ENCODE measurements around the gene BEAN1.

BEAN1 gene

DNA sequence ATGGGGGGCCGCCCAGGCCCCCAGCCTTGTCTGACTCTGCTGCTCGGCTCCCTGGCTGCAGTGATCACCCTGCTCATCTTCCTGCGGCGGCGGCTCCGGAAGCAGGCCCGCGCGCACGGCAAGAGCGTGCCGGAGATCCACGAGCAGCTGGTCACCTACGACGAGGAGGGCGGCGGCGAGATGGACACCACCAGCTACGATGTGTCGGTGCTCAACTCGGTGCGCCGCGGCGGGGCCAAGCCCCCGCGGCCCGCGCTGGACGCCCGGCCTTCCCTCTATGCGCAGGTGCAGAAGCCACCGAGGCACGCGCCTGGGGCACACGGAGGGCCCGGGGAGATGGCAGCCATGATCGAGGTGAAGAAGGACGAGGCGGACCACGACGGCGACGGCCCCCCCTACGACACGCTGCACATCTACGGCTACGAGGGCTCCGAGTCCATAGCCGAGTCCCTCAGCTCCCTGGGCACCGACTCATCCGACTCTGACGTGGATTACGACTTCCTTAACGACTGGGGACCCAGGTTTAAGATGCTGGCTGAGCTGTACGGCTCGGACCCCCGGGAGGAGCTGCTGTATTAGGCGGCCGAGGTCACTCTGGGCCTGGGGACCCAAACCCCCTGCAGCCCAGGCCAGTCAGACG is 24.4 kb upstream of the BEAN1 start:
- FAIRE-seq (no peak), DNase-seq (ENCODE audit: insufficient read length, low spot score) (no peak)
- no peak for TF ChIP-seq POLR2A (IDR thresholded peaks at IDR 0.05; ENCODE audit: low read depth, low read length)

DNA sequence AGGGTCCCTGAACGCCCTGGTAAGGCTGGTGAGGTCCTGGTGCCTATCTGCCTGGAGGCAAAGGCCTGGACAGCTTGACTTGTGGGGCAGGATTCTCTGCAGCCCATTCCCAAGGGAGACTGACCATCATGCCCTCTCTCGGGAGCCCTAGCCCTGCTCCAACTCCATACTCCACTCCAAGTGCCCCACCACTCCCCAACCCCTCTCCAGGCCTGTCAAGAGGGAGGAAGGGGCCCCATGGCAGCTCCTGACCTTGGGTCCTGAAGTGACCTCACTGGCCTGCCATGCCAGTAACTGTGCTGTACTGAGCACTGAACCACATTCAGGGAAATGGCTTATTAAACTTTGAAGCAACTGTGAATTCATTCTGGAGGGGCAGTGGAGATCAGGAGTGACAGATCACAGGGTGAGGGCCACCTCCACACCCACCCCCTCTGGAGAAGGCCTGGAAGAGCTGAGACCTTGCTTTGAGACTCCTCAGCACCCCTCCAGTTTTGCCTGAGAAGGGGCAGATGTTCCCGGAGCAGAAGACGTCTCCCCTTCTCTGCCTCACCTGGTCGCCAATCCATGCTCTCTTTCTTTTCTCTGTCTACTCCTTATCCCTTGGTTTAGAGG is 23.5 kb upstream of the BEAN1 start:
- no peak for DNase-seq (ENCODE audit: insufficient read length, low spot score)
- no peak for FAIRE-seq
- no peak for TF ChIP-seq POLR2A (IDR thresholded peaks at IDR 0.05; ENCODE audit: low read depth, low read length)

GRCh38 chr16:66405057-66405783 is 21.9 kb upstream of the BEAN1 start:
- TF ChIP-seq POLR2A (IDR thresholded peaks at IDR 0.05; ENCODE audit: low read depth, low read length), result no peak
- no peak for FAIRE-seq
- no peak for DNase-seq (ENCODE audit: insufficient read length, low spot score)

DNA sequence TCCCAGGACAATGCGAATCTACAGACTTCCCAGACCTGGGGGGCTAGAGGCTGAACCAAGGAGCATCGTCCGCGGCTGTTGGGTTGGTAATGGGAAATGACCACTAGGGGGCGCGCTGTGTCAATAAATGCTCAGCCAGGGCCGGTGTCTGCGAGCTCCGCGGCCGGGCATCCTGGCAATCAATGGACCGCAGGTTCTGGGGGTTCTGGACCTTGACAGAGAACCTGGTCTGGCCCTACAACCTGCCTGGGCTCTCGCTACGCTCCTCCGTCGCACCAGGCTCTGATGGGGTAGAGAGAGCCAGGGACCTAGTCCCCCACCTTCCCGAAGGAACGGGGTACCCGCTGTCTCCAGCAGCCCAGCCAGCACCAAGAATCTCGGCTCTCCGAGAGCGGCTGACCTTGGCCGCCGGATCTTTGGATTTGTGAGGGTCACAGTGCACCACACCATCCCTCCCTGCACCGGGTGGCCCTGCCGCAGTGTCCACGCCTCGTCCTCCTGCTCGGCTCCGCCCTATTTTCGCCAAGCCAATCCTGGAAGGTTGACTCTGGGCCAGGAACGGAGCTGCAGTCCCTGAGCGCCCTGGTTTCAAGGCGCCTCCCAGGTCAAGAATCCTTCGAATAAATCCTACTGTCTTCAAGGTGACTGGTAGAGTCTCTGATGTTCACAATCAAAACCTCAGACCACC is 20.4 kb upstream of the BEAN1 start:
- FAIRE-seq (peak; percentile 96), DNase-seq (ENCODE audit: insufficient read length, low spot score) (peak; percentile 91)
- TF ChIP-seq POLR2A (IDR thresholded peaks at IDR 0.05; ENCODE audit: low read depth, low read length), result 0 out of 2 replicates have a peak, but pooled peaks have one; percentile 35

GRCh38 chr16:66408163-66409048 is 18.7 kb upstream of the BEAN1 start:
- FAIRE-seq (peak; percentile 86), DNase-seq (ENCODE audit: insufficient read length, low spot score) (peak; percentile 68)
- TF ChIP-seq POLR2A (IDR thresholded peaks at IDR 0.05; ENCODE audit: low read depth, low read length), result no peak

DNA sequence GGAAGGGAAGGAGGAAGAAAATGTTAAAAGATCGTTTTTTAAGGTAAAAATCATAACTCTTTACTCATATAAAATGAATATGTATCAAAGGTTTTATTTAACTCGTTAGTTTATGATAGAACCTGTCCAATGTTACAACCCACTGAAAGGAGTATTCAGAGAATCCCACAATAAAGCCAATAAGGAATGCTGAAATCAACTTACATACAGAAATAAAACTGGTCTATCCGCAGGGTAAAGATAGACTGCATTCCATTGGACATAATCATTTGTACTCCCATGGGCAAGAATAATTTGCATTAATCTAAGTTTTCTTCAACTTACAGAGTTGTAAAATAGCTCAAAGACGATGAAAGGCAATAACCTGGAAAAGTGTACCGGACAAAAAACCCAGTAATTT is 17.9 kb upstream of the BEAN1 start:
- TF ChIP-seq POLR2A (IDR thresholded peaks at IDR 0.05; ENCODE audit: low read depth, low read length), result no peak
- DNase-seq (ENCODE audit: insufficient read length, low spot score) (no peak), FAIRE-seq (peak; percentile 75)

DNA sequence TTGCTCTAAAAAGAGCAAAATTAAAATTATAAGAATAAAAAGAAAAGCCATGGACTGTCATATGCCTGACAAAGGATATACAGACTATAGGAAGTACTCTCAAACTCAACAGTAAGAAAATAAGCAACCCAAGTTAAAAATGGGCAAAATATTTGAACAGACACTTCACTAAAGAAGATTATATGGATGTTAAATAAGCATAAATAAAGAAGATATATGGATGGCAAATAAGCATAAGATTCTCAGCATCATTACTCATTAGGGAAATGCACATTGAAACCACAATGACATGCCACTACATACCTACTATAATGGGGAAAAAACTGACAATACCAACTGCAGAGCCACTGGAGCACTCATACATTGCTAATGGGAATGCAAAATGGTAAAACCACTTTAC is 14.9 kb upstream of the BEAN1 start:
- FAIRE-seq (no peak), DNase-seq (ENCODE audit: insufficient read length, low spot score) (no peak)
- TF ChIP-seq POLR2A (IDR thresholded peaks at IDR 0.05; ENCODE audit: low read depth, low read length), result no peak

- TF ChIP-seq POLR2A (IDR thresholded peaks at IDR 0.05; ENCODE audit: low read depth, low read length), result no peak
- FAIRE-seq (no peak), DNase-seq (ENCODE audit: insufficient read length, low spot score) (no peak)
Measured at GRCh38 chr16:66414891-66415290, 12.2 kb upstream of the BEAN1 start.

DNA sequence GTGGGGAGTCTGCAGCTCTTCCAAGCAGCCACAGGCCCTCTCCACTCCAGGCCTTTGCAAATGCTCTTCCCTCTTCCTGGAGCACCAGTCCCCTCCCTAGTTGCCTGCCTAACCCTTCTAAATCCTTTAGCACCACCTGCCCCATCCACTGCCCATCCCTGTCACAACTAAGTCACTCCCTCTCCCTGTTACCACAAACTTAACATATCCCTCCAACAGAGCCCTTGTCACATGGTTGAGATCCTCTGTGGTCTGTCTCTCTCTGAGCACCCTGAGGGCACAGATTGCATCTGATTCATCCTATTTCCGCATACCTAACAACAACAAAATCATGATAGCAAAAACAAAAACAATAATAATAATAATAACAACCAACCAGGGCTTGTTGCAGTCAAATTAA is 11.0 kb upstream of the BEAN1 start:
- FAIRE-seq, result no peak
- no peak for TF ChIP-seq POLR2A (IDR thresholded peaks at IDR 0.05; ENCODE audit: low read depth, low read length)

DNA sequence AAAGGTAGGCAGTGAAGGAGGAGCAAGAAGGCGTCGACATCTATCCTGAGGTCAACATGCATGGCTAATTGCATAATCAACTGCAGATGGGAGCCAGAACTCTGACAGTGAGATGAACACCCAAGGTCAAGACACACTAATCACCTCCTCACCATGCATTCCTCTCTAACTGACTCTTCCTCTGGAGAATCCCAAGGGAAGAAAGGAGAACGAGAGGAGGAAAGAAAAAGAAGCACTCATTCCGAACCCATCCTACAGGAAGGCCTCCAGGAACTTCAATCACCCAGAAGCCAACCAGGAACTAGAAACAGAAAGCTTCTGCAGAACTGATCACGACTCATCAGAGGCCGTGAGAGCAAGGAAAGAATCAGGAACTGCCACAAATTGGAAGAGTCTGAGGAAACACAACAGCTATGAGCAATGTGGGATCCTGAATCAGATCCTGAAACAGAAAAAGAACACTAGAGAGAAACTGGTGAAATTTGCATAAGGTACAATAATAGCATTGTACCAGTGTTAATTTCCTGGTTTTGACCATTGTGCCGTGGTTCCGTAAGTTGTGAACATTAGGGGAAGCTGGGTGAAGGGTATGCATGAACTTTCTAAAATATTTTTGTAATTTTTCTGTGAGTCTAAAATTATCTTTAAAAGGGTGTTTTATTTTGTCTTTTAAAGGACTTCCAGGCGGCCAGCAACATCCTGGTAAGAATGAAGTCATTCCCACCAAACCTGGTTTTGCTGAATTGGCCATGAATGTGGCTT is 10.0 kb upstream of the BEAN1 start:
- TF ChIP-seq POLR2A (IDR thresholded peaks at IDR 0.05; ENCODE audit: low read depth, low read length), result no peak
- FAIRE-seq (no peak), DNase-seq (ENCODE audit: insufficient read length, low spot score) (no peak)

More for the DNA sequence above, 11.0 kb upstream of the BEAN1 start:
- no peak for DNase-seq (ENCODE audit: insufficient read length, low spot score)

GRCh38 chr16:66418165-66418962 is 8.7 kb upstream of the BEAN1 start:
- TF ChIP-seq POLR2A (IDR thresholded peaks at IDR 0.05; ENCODE audit: low read depth, low read length), result no peak
- FAIRE-seq (no peak), DNase-seq (ENCODE audit: insufficient read length, low spot score) (no peak)

- FAIRE-seq (no peak), DNase-seq (ENCODE audit: insufficient read length, low spot score) (no peak)
- no peak for TF ChIP-seq POLR2A (IDR thresholded peaks at IDR 0.05; ENCODE audit: low read depth, low read length)
Measured at GRCh38 chr16:66419527-66419926, 7.6 kb upstream of the BEAN1 start.

All from H54 (cell line).